HG02852 (cell line): ENCODE measurements around the gene ZFP57.
"Not testable (repeated sequence)": the region's sequence is repeated elsewhere in the genome, so short reads cannot be mapped to it uniquely, and the experiment has no call there.

Source experiments
- ATAC-seq: cut with Tn5 transposase; IDR thresholded peaks from one replicate; pipeline ENCODE4 v1.9.1; 2021; ENCODE audit warnings: mild to moderate bottlenecking, moderate library complexity; ENCODE audit not compliant: unreplicated experiment

Gene ZFP57

DNA sequence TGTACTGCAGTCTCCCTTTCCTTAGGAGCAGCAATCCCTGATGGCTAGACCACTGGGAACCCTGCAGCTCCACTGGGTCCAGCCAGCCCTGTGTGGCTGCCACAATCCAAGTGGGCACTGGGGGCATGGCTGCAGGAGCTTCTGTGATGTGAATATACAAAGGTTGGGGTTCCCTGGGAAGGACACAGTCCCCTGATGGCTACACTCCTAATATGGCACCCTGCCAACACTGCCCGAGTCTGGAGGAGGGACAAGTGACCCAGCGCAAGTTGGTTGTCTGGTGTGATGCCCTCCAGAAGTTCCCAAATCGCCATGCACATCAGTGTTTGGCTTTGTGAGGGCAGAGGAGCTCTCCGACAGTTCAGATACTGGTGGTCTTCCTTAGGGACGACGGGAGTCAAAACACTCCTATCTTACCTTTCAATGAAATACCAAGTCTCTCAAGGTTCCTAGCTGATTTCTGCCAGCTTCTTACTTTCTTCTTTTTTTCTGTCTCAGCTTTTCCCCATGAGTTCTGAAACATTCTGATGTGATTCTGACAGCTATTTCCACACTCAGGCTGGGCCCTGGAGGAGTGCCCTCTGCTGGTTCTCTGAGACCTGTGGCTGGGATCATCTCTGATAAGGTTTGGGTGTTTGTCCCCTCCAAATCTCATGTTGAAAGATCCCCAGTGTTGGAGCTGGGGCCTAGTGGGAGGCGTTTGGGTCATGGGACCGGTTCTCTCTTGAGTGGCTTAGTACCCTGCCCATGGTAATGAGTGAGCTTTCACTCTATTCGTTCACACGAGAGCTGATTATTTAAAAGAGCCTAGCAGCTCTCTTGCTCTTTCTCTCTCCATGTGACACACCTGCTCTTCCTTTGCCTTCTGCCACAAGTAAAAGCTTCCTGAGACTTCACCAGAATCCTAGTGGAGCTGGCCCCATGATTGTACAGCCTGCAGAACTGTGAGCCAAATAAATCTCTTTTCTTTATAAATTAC, 15.5 kb upstream of the ZFP57 start:
- ATAC-seq = no peak

DNA sequence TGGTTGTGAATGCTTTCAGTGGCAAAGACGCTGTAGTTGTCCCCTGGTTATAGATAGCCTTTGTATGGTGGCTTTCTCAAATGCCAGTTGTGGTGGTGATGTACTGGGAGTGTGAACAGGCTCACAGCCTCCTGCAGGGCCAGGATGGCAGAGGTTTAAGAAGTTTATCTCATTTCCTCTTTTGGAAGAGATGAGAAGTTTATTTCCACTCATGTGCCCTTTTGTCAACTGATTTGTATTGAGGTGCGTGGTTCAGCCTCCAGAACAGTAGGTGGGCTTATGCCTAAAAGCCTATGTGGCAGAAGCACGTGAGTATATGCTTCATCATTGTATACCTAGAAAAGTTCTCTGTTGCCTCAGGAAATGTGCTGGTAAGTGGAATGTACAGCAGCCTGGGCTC, 13.7 kb upstream of the ZFP57 start:
- ATAC-seq = no peak

DNA sequence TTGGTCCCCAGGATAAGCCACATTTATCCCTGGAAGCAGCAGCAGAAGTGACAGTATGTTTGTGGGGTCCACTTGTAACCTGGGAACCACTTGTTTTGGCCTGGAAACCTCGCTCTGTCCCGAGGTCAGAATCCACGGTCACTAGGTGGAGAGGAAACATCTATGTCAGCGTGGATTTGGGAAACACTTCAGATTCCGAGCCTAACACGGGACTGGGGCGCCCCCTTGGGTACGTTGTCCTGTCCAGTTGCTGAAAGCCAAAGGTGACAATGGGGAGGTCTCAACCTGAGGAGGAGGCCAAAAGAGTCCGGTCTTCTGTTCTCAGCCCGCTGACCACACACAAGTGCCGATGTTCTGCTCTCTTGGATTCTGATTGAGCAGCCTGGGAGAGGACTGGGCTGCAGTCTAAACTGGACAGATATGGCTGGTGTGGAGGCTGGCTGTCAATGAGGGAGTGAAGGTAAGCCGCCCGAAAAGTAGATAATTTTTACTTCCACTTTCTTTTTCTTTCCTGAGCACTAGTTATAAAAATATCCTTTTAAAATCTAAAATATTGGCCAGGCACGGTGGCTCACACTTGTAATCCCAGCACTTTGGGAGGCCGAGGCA, 4.9 kb upstream of the ZFP57 start:
- ATAC-seq = no peak

DNA sequence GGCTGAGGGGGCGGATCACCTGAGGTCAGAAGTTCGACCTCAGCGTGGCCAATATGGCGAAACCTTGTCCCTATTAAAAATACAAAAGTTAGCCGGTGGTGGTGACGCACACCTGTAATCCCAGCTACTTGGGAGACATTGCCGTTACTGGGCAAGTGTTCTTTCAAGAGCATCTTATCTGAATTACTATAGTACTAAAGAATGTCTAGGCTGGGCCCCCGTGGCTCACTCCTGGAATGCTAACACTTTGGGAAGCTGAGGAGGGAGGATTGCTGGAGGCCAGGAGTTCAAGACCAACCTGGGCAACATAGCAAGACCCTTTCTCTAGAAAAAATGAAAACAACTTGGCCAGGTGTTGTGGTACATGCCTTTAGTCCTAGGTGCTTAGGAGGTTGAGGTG, 859 bp upstream of the ZFP57 start:
- no peak for ATAC-seq

DNA sequence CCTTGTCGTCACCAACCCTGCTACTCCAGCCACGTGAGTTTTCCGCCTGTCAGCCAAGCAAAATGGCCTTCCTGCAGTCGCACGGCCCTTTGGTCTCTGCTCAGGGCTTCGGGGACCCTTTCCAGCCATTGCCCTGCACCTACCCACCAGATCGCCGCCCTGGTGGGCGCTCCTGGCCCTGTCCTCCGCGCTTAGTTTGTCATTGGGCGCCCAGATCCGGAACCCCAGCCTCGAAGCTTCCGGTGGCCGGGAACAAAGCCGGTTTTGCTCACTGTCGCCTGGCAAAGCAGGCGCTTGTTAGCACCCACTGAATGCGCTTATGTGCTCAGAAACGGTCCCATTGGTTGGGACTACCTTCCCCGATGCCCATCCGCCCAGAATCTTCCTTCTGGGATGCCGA, 536 bp downstream of the ZFP57 start:
- ATAC-seq = no peak

DNA sequence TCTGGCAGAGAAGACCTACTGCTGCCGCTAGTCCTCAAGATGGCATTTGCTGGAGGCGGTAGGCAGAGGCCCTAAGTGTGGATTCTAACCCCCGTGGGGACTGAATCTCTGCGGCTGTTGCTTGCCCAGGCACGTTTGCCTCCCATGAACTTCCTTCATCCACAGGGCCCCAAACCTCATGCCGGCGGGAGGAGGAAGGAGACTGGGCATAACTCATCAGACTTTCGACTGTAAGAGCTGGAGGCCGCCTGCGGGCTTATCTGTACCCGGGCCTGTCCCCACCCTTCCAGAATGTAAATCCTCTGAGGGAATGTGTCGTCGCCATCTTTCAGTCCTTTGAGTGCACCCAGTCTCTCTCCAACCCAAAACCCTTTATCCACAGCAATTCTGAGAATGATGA, 990 bp downstream of the ZFP57 start:
- no peak for ATAC-seq

DNA sequence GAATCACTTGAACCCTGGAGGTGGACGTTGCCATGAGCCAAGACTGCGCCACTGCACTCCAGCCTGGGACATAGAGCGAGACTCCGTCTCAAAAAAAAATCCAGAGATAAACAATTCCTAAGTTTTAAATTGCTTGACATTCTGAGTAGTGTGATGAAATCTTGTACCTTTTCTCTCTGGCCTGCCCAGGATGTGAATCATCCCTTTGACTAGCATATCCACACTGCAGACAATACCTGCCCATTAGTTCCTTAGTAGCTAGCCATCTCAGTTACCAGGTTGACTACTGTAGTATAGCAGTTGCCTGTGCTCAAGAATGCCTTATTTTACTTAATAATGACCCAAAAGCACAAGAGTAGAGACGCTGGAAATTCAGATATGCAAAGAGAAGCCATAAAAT, 2.8 kb downstream of the ZFP57 start:
- ATAC-seq = no peak

DNA sequence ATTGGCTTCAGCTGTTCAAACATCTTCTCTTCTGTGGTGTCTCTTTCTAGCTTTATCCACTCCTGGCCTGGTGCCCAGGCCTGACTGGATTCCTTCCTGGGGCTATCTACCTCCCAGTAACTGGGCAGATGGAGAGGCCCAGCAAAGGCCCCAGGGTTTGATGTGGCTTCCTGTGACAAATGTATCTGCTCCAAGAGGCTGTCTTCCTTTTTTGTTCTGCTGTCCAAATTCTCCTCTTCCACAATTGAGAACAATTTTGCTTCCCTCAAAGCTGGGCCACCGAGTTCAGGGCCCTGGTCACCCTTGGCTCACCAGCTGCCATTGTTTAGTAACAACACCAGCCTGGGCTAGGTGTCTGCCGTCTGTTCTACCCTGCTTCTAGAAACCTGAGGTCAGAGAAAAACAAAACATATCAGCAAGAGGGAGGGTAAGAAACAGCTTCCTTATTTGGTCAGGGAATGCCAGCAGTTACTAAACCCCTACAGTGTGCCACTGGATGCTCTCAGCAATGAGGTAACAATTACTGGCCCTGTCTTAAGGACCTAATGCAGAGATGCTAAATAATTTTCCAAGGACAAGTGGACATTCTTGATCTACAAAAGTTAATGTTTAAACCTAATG, 3.9 kb downstream of the ZFP57 start:
- ATAC-seq = no peak

DNA sequence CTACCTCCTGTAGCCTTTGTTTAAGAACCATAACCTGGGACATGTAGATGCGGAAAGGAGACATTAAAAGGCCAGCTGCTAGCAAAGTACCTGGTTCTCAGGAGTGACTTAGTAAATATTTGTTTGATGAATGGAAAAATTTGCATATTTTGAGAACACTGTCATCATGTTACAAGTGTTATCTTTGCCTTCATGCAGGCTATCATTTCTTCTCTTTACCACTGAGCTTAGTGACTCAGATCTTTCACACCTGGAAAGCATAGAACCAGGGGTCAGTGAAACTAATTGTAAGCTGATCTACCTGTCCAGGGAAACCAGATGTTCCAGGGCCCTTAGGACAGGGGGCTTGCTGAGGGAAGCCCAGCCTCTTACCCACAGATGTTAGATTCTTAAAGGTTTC, 5.4 kb downstream of the ZFP57 start:
- no peak for ATAC-seq

DNA sequence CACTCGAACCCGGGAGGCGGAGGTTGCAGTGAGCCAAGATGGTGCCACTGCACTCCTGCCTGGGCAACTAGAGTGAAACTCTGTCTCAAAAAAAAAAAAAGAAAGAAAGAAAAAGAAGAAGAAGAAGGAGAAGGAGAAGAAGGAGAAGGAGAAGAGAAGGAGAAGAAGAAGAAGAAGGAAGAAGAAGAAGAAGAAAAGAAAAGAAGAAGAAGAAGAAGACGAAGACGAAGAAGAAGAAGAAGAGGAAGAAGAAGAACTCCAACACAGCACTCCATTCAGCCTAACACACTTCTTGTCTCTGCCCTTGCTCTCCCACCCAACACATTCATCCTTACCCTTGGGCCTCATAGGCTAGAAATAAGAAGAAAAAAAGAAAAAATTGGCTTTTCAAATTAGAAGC, 6.9 kb downstream of the ZFP57 start:
- ATAC-seq = no peak

DNA sequence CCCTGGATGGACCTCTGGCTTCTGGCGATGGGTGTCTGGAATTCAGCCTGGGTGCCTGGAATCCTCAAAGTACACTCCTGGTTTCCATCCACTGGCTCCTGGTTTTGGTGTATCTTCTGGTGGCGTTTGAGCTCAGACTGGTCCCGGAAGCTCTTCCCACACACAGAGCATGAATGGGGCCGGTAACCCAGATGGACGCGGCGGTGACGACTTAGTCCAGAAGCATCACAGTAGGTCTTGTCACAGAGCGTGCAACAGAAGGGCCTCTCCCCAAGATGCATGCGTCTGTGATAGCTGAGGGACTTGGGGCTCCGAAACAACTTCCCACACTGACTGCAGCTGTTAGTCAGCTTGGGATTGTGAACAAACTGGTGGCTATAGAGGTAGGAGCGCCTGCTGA, 7.8 kb downstream of the ZFP57 start:
- ATAC-seq = no peak

DNA sequence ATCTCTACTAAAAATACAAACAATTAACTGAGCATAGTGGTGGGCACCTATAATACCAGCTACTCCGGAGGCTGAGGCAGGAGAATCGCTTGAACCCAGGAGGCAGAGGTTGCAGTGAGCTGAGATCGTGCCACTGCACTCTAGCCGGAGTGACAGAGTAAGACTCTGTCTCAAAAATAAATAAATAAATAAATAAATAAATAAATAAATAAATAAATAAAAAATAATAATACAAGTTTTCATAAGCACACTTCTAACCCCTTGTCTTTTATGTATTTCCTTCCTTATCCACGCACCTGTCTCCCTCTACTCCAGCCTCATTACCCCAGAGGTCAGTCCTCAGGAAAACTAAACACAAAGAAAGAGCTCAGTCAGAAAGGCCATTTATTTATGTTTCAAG, 8.8 kb downstream of the ZFP57 start:
- ATAC-seq = not testable (repeated sequence)

DNA sequence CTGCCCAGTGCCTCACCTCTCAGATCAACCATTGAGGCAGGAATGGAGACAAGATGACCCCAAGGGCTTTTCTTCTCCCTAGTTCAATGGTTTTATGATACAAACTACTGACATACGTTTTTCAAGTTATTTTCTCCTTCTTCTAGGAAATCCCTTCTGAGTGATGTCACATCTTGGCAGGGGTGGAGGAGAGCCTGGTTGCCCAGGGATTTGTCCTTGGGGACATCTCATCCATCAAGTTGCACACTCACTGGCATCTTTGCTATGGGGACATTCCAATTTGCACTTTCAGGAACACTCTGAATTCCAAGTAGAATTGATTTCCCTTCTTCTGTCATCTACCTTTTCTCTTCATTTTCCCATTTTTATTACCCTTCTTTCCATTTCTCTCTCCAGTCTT, 9.9 kb downstream of the ZFP57 start:
- no peak for ATAC-seq

DNA sequence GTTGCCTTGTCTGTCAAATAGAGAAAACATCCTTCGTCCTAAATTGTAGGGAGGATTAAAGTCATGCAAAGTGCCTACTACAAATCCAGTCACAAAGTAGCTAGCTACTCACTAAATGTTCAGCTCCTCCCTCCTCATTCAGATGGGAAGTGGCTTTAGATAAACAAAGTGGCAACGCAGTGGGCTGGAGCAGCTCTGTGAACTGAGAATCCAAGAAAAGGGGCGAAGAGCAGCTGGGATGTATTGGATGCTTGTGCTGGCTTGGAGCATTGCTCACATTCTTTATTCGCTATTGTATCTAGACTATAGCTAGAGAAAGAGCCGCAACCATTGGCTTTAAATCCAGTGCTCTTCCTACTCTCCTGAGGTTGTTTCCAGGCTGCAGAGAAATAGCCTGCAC, 13.8 kb downstream of the ZFP57 start:
- no peak for ATAC-seq

DNA sequence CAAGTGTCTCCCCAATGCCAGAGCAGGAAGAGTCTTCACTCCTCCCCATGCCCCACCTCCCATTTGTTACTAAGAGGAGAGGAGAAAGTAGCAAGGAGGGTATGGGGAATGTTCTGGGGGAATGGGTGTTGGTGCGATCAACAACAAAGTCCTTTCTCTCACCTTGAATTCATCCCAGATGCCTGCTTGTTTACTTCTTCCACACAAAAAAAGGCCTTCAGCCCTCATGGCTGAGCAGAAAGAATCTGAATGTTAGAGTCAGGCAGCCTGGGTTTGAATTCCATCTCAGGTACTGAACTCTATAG, 14.2 kb downstream of the ZFP57 start:
- no peak for ATAC-seq

DNA sequence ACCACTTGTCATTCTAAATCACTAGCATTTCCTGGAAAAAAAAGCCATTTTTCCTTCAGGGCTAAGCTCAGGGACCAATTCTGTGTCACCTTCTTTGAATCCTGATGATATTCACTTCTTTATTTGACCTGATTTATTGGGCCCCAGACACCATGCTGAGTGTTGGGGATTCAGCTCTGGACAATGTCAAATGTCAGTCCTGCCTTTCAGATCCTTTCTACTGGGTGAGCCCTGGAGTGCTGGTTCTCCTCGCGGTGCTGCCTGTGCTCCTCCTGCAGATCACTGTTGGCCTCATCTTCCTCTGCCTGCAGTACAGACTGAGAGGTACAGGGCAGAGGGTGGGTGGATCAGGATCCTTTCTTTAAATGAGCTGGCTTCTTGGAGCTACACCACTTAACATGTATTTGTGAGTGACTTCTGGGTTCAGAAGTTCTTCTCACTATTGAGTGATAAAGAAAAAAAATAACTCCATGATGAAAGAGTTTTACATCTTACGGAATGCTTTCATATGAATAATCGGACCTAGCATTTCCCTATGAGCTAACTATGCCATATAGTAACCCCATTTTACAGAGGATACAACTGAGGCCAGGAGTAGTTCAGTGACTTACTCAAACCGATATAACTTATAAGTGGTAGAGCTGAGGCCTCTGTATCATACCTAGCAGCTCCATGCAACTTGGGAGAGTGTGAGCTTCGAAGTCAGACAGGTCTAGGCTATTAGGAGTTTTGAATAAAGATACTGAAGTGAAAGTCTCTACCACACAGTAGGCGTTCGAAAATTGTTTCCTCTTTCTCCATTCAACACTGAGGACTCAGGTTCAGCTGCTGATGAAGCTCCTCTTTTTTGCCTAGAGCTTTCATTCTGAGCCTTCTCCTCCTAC, 14.8 kb downstream of the ZFP57 start:
- ATAC-seq = no peak

DNA sequence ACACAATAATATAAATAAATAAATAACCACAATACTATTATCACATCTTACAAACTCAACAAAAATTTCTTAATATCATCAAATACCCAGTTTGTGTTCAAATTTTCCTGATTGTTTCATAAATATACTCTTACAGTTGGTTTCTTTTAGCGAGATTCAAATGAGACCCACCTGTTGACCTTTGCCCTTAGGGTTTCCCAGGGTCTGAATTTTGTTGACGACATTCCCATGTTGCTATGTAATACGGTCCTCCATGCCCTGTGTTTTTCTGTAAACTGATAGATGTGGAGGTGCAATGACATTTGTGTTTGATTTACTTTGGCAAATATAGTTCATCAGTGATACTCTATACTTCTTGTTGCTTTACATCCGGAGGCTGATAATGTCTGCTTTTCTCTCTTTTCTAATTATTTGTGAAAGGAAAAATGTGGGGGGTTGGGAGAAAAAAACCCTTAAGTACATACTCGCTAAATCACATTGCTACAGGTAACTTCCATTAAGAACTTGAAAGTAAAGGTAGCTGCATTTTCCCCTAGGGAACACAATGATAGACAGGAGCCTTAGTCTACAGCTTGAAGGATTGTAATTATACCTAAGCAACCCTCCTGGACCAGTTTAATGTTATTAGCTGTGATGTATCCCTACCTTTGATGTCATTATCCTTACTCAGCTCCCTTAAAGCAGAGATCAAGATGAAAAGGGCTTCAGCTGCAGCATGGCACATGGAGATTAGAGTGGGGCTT, 17.5 kb downstream of the ZFP57 start:
- ATAC-seq = no peak

DNA sequence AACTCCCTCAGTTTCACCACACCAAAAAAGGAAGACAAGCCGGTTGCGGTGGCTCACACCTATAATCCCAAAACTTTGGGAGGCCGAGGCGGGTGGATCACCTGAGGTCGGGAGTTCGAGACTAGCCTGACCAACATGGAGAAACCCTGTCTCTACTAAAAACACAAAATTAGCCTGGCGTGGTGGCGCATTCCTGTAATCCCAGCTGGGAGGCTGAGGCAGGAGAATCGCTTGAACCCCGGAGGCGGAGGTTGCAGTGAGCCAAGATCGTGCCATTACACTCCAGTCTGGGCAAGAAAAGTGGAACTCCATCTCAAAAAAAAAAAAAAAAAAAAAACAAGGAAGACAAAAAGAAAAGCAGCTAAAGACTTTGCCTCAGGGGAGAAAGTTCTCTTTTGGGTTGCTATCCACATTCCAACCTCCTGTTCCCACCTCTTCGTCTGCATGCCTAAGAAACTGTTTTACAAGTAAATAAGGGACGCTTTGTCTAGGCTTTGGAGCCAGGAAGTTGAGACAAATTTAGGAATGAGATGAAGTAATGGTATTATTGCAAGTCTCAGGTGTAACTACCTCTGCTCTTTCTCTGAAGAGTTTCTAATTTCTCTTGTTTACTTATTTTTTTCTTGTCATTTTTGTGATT, 19.3 kb downstream of the ZFP57 start:
- ATAC-seq = not testable (repeated sequence)

DNA sequence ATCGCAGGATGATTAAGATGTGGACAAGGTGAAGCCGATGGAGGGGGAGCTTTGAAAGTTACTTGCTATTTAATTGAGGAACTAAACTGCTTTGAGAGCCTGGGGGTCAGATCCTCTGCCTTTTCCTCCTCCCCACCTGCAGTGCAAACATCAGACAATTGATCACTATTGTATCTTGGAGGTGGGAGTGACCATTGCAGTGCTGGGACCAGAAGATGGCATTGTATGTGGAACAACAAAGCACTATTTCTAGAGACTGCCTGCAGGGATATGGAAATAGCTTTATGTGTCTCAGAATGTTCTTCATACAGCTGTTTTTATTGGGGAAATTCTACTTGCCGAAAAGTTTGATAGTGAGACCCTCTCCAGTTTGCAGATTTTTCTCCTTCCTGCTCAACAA, 19.9 kb downstream of the ZFP57 start:
- no peak for ATAC-seq

DNA sequence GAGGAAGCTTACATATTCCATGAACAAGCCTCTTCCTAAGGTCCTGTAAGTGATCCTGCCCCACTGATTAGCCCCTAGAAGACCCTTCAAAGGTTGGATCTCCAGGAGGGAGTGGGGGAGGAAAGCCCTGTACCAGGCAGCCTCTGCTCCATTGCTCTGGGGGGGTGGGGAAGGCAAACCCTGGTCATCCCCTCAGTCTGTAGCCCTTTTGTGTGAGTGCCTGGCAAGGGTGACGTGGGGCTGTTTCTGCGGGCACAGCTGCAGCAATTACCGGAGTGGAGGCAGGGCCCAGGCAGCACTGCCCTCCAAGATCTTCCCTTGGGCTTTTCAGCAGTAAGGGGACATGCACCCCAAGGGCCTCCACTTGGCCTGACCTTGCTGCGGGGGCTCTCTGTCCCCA, 24.2 kb downstream of the ZFP57 start, which contains the start of gene MOG:
TSS of gene MOG (plus strand) at position 295 of the 400 bp plus-strand sequence. CDS start 118 bp downstream, outside the sequence.
- ATAC-seq = no peak
